ENCODE data around the gene WNK1.
"Not testable (repeated sequence)": the region's sequence is repeated elsewhere in the genome, so short reads cannot be mapped to it uniquely, and the experiment has no call there.

WNK1 gene

DNA sequence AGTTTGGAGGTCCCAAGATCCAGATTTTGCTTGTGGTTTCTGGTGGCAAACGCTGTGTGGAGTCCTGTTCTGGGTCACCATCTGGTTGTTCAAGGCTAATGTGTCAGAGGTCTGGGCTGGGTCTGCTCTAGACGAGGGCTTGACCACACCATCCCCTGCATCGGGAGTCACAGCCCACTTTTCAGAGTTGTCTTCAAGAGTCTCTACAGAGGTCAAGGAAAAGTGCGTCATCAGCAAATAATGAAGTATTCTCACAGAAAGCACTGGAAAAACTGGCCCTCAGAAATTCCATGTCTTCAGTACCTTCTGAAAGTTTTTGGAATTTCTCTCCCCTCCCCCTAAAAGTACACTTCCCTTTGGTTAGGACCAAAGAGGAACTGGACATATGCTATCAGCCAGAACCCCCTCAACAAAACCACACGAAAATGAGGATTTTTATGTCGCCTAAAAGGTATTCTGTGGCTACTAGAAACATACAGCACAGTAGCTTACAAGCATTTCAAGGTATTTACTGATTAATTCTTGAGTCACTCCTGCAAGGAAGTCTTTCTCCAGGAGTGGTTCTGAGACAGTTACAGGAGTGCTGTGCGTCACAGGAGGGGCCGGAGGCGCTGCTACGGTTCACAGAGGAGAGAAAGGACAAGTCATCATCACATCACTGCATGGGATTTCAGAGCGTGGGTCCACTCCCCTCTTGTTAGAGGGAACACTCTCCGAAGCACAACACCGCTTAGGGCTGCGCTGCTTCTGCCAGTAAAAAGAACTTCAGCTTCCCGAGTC lies 161.7 kb downstream of the WNK1 start:
- no peak for DNase-seq

DNA sequence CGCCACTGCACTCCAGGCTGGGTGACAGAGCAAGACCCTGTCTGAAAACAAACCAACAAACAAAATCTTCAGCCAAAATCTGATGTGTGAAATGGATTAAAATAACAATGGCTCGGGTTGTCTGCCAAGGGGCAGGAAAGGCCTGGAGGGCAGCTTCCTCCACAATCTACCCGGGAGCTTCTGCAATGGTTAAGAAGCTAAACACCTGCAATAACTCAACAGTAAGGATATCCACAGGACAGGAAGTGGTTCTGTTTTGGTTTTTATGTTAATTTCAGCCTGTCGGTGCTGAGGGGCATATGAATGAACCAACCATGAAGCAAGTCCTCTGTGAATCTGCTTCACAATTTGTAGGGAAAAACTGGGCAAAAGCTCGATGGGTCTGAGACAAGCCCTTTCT lies 162.7 kb downstream of the WNK1 start:
- DNase-seq, result no peak

DNA sequence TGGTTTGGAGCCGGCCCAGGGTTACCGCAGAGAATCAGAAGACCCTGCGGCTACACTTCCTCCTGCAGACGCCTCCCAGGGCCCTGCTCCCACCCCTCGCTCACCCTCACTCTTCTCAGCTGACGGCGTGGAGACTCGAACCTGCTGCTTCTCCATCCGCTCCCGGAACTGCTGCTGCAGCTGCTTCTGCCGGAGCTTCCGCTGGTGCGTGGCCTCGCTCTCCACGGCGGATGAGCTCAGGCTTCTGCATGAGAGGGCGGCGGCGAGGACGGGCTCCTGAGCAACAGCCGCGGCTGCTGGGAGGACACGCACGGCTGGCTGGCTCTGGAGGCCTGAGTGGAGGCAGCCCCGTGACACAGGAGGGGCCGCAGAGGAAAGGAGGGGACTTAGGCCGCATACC lies 163.9 kb downstream of the WNK1 start:
- no peak for DNase-seq

- DNase-seq, result no peak
Observed at GRCh38 chr12:916712-917445, 164.5 kb downstream of the WNK1 start.

DNA sequence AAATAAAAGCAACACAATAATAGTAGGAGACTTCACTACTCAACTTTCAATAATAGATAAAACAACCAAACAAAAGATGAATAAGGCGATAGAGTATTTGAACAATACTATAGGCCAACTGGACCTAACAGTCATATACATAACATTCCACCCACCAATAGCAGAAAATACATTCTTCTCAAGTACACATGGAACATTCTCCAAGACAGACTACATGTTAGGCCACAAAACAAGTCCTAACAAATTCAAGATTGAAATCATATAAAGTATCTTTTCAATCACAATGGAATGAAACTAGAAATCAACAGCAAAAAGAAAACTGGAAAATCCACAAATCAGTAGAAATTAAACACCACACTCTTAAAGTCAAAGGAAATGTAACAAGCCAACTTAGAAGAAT lies 168.3 kb downstream of the WNK1 start:
- DNase-seq, result no peak

GRCh38 chr12:922285-922684 lies 169.9 kb downstream of the WNK1 start:
- DNase-seq, result no peak

DNA sequence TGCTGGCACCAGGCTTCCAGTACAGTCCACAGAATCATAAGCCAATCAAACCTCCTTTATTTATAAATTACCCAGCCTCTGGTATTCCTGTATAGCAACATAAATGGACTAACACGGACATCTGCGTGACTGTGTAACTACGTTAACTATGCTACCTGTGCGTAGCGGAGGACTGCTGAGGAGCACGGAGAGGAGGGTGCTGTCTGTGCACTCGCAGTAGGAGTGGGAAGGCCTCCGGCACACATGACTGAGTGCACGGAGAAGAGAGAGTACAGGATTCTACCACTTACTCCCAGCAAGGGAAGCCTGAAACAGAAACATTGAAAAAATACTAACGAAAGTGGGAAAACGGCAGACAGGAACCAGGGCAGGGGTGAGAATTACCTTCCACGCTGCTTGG lies 174.3 kb downstream of the WNK1 start:
- no peak for DNase-seq

- DNase-seq, result no peak
Observed at GRCh38 chr12:931060-931459, 178.7 kb downstream of the WNK1 start.

- DNase-seq, result no peak
Observed at GRCh38 chr12:931591-931990, 179.2 kb downstream of the WNK1 start.

GRCh38 chr12:935891-936290 lies 183.5 kb downstream of the WNK1 start:
- DNase-seq, result not testable (repeated sequence)

DNA sequence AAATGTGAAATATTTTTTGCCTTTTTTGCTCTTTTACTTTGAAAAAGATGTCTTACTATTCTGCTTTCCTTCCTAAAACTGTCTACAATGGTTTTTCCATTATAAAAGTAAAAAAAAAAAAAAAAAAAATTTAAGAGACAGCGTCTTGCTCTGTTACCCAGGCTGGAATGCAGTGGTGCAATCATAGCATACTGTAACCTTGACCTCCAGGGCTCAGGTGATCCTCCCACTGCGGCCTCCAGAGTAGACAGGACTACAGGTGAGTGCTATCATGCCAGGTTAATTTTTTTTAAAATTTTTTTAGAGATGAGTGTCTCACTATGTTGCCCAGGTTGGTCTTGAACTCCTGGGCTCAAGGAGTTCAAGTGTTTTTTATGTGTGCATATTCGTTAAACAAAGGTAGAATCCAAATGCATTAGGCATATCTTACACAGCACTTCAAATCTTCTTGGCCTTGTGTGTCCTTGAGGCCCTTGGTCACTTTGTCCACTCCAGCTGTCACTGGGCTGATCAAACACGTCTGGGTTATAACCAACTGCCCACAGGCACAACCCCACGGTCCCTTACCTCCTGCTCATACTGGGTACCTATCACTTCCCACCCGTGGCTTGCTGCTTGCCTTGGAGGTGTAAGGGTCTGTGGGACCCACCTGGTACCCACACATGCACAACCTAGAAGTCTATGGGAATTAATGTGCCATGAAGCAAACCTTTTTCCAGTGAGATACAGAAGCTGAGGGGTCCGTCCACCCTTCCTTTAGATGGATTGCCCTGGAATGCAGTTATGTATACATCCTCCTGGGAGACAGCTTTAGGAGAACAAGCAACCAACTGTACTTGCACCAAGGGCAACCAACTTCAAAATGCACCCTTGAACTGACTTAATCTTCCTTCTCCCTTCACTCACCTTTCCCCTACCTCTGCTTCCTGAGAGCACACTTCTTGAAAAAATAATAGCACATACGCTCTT lies 184.3 kb downstream of the WNK1 start:
- no peak for DNase-seq

DNA sequence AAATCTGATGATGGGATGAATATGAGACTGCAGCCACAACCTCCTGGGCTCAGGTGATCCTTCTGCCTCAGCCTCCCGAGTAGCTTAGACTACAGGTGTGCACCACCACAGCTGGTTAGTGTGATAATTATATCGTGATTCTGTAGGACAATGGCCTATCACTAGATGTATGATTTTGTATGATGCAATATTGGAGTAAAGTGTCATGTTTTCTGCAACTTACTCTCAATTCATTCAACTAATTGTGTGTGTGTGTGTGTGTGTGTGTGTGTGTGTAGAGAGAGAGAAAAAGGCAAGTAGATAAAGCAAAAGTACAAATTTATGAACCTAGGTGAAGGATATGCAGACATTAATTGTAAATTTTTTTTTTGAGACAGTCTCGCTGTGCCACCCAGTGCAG lies 186.4 kb downstream of the WNK1 start:
- DNase-seq, result no peak

GRCh38 chr12:943051-943450 lies 190.7 kb downstream of the WNK1 start:
- no peak for DNase-seq

DNA sequence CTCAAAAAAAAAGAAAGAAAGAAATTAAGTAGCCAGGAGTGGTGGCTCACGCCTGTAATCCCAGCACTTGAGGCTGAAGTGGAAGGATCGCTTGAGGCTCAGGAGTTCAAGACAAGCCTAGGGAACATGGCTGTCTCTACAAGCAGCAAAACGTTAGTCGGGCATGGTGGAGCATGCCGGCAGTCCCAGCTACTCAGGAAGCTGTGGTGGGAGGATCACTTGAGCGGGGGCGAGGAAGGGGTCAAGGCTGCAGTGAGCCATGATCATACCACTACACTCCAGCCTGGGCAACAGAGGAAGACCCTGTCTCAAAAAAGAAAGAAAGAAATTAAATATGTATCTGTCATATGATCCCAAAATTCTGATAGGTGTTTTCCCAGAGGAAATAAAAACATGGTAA lies 191.8 kb downstream of the WNK1 start:
- no peak for DNase-seq

GRCh38 chr12:946212-946611 lies 193.8 kb downstream of the WNK1 start:
- DNase-seq, result no peak

GRCh38 chr12:946631-947030 lies 194.3 kb downstream of the WNK1 start:
- no peak for DNase-seq

- no peak for DNase-seq
Observed at GRCh38 chr12:948238-948637, 195.9 kb downstream of the WNK1 start.

GRCh38 chr12:949453-950191 lies 197.2 kb downstream of the WNK1 start, which contains the start of gene RAD52:
RAD52 (minus strand) TSS chr12:949694; CDS start chr12:933058, 16,636 bp downstream.
- DNase-seq, result peak; percentile 99

- DNase-seq, result no peak
Observed at GRCh38 chr12:951176-951575, 198.8 kb downstream of the WNK1 start.

- DNase-seq, result no peak
Observed at GRCh38 chr12:953776-954175, 201.4 kb downstream of the WNK1 start.

DNA sequence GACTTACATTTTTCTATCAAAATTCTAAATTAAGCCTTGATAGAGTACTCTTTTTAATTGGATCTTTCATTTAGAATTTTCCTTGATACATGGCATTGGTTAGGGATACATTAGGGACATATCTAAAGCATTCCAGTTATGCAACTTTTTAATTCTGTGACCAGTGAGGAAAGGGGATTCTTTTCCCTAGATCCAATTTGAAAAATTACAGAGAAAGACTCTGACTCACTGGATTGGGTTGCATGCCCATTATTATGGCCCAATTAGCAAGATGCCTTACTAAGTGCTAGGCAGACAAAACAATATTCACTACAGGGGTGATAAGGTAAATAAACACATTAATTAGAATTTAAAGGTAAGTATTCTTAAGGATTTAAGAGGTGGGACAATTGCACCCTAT lies 202.4 kb downstream of the WNK1 start:
- DNase-seq, result peak; percentile 15

DNA sequence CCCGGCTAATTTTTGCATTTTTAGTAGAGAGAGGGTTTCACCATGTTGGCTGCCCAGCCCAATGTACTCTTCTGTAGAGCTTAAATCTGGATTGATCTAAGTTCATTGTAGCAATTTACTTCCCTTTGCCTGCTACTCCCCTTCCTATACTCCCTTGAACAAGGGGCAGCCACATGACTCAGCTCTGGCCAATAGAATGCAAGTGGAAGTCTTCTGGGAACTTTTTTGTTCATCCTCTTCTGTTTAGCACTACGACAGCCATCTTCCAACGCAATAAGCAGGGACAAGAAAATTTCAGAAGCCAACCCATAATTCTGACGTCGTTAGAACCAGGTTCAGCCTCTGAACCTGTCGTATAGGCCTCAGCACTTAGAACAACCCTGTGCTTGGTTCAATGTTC lies 203.6 kb downstream of the WNK1 start:
- DNase-seq, result no peak
